Heart right ventricle (tissue), 16 donors: ENCODE data around the gene LRRC27. TPM values are rescaled to one million over a fixed set of nuclear protein-coding genes. Genes with fewer than 3 reads are reported as not detected.

ENCODE experiments used
- ATAC-seq, 8 donors: fragments of 200-7000 bp; cut with Tn5 transposase; one replicate each; pipeline ENCODE4 v1.9.1; 2020; ENCODE audit warnings: mild to moderate bottlenecking in 8 of 8, moderate library complexity in 8 of 8, moderate number of reproducible peaks in 1 of 8
- DNase-seq, 2 donors: peaks; one replicate each; pipeline ENCODE4 v3.0.0-alpha.2; 2020
- H3K27ac ChIP-seq, 10 donors: fragments of 200-600 bp; sonication (generic) in 2 of 10; one replicate each; pipeline versions ENCODE4 v1.5.0 to v1.8.0; 2020 to 2022; ENCODE audit warnings: mild to moderate bottlenecking in 3 of 10
- H3K27me3 ChIP-seq, 7 donors: fragments of 200-600 bp; one replicate each; pipeline ENCODE4 v1.8.0; 2021 to 2022; ENCODE audit warnings: mild to moderate bottlenecking in 2 of 7
- H3K36me3 ChIP-seq, 9 donors: fragments of 200-600 bp; sonication (generic) in 1 of 9; one replicate each; pipeline versions ENCODE4 v1.5.0 to v1.8.0; 2020 to 2022; ENCODE audit warnings: mild to moderate bottlenecking in 2 of 9
- H3K4me1 ChIP-seq, 9 donors: fragments of 200-600 bp; sonication (generic) in 1 of 9; one replicate each; pipeline versions ENCODE4 v1.5.0 to v1.8.0; 2020 to 2022; ENCODE audit warnings: mild to moderate bottlenecking in 4 of 9
- H3K4me3 ChIP-seq, 10 donors: fragments of 200-600 bp; sonication (generic) in 2 of 10; one replicate each; pipeline versions ENCODE4 v1.5.0 to v1.8.0; 2020 to 2022; ENCODE audit warnings: mild to moderate bottlenecking in 7 of 10, moderate library complexity in 2 of 10
- H3K9me3 ChIP-seq, 11 donors: fragments of 200-600 bp in 10 of 11; sonication (generic) in 2 of 11; one replicate each; pipeline versions ENCODE4 v1.5.0 to v1.8.0; 2013 to 2022; ENCODE audit warnings: mild to moderate bottlenecking in 2 of 11, control low read depth in 1 of 11, moderate library complexity in 1 of 11
- CTCF ChIP-seq, 9 donors: fragments of 200-600 bp; sonication (generic) in 2 of 9; IDR thresholded peaks; one replicate each; pipeline versions ENCODE4 v1.5.0 to v1.8.0; 2021 to 2022; ENCODE audit warnings: antibody characterized with exemption in 9 of 9, mild to moderate bottlenecking in 5 of 9, moderate library complexity in 1 of 9
- WGBS, 2 donors: extraction: QIAGEN DNeasy Blood & Tissue Kit; methylation state at CpG; one replicate each; pipeline ENCODE4 v1.1.7; 2013; ENCODE audit warnings: inconsistent platforms in 1 of 2; 5-methylcytosine and 5-hydroxymethylcytosine counted together
- intact Hi-C, 10 donors: fragments of 100-400 bp; cut with DNase I; formaldehyde crosslinking; loops; one replicate each; pipeline versions ENCODE4 v1.11.1 to v1.14.2; 2022
- polyA plus RNA-seq, 2 donors: library from polyadenylated mRNA; stranded (reverse); fragments of 200-250 nt; gene quantifications; one replicate each; pipeline ENCODE4 v1.2.3, GENCODE V29; 2013
- total RNA-seq, 10 donors: library from RNA; stranded (reverse); fragmentation: NEBNext Ultra II Directional in 3 of 10; extraction: Animal tissue kit (Norgen Biotek cat#: 25700) in 3 of 10; gene quantifications; one replicate each; pipeline versions ENCODE4 v1.2.1 to v1.2.4, GENCODE V29; 2021 to 2023
- donor health status: Arrhythmogenic right ventricular cardiomyopathy.
- donor health status: ischemic (EF 13 %, LVEDD 7.1; RV severe dilation, severe dysfunction).
- donor health status: healthy with polysubstance abuse.
- donor health status: DM: no; HTN: yes; CAD: no.
- donor health status: DM: no; HTN: no; CAD: no.
- donor health status: ischemic (EF 25% LVEDD 6.9; RV normal size, moderate dysfunction).
- donor health status: ischemic (EF 25% LVEDD 5.7; RV mildly dilated, moderate dysfunction).
- donor health status: healthy.
- donor health status: DM: yes; HTN: yes; CAD: no.
- donor health status: Ischemic cardiomyopathy.
- donor health status: ischemic (EF 35%, LVEDD 5.7; RV mildly dilated, moderate dysfunction).
- donor health status: nonischemic (EF 11% LVEDD 7.7; RV severe dilation, severe dysfunction).
- donor health status: DM: yes; HTN: yes; CAD: no.
- donor health status: PGD.
- donor health status: ischemic (EF 29% LVEDD 5.4; RV normal size, mild dysfunction).
- donor health status: nonischemic (EF 23%, LVEDD 6.1; RV moderate dilation, normal function).

Gene LRRC27
- total and polyA plus RNA-seq, 12 donors, result 3.0 to 8.1 (median 4.7) TPM

GRCh38 chr10:132408367-132408781 is 76.4 kb downstream of the LRRC27 start:
- H3K36me3 ChIP-seq, result peaks cover 0 to 26% (median 11%) of the 10 kb centered on the region in 9 donors
- intact Hi-C loops, result no loop called here
- WGBS, 2 donors, result 56 to 64% methylated on average over 20 of the region's 20 CpGs

GRCh38 chr10:132408823-132409666 is 77.1 kb downstream of the LRRC27 start:
- intact Hi-C loops, result no loop called here
- peaks cover 0 to 26% (median 11%) of the 10 kb centered on the region in 9 donors for H3K36me3 ChIP-seq
- peak in 1 of 2 donors; percentile 35 for DNase-seq
- peaks cover 8 to 60% (median 50%) of the 10 kb centered on the region in 9 donors for H3K4me1 ChIP-seq
- no peaks in the 10 kb centered on the region for H3K27me3 ChIP-seq
- peak in 5 of 8 donors; percentile 14 to 48 (median 28) for ATAC-seq
- WGBS, 2 donors, result 82 to 83% methylated on average over 27 of the region's 27 CpGs
- H3K4me3 ChIP-seq, result peak overlapping the region in 1 of 10 donors; percentile 21
- no peak for TF ChIP-seq CTCF (IDR thresholded peaks at IDR 0.05)
- H3K27ac ChIP-seq, result peak overlapping the region in 9 of 10 donors; percentile 52 to 85 (median 79)
- H3K9me3 ChIP-seq, result no peaks in the 10 kb centered on the region

More at GRCh38 chr10:132408367-132408781, 76.4 kb downstream of the LRRC27 start:
- Histone ChIP-seq H3K4me1 (peaks cover 8 to 55% (median 43%) of the 10 kb centered on the region in 9 donors), H3K9me3 (no peaks in the 10 kb centered on the region), H3K4me3 (peak overlapping the region in 5 of 10 donors; percentile 2 to 26 (median 12)), H3K27me3 (no peaks in the 10 kb centered on the region), H3K27ac (peak overlapping the region in 9 of 10 donors; percentile 52 to 85 (median 79))
- ATAC-seq (peak; percentile 4 to 40 (median 36)), DNase-seq (peak in 1 of 2 donors; percentile 29)
- no peak for TF ChIP-seq CTCF (IDR thresholded peaks at IDR 0.05)

- 91 to 93% methylated on average over 4 of the region's 4 CpGs for WGBS, 2 donors
- Histone ChIP-seq H3K27ac (peak overlapping the region in 2 of 10 donors; percentile 84 to 85), H3K4me3 (no peak overlapping the region), H3K27me3 (no peaks in the 10 kb centered on the region), H3K4me1 (peaks cover 10 to 62% (median 50%) of the 10 kb centered on the region in 9 donors), H3K36me3 (peaks cover 0 to 25% (median 11%) of the 10 kb centered on the region in 9 donors), H3K9me3 (no peaks in the 10 kb centered on the region)
- DNase-seq, result peak in 1 of 2 donors; percentile 2
- intact Hi-C loops, result no loop called here
- ATAC-seq, result no peak
- no peak for TF ChIP-seq CTCF (IDR thresholded peaks at IDR 0.05)
These were observed 77.7 kb downstream of the LRRC27 start for GRCh38 chr10:132409667-132410028.

GRCh38 chr10:132410056-132410778 is 78.2 kb downstream of the LRRC27 start:
- Histone ChIP-seq H3K4me3 (no peak overlapping the region), H3K27me3 (no peaks in the 10 kb centered on the region), H3K27ac (no peak overlapping the region), H3K36me3 (peaks cover 0 to 19% (median 7%) of the 10 kb centered on the region in 9 donors), H3K9me3 (no peaks in the 10 kb centered on the region), H3K4me1 (peaks cover 10 to 63% (median 50%) of the 10 kb centered on the region in 9 donors)
- no peak for TF ChIP-seq CTCF (IDR thresholded peaks at IDR 0.05)
- ATAC-seq, result no peak
- DNase-seq, result peak in 1 of 2 donors; percentile 10
- intact Hi-C loops, result no loop called here
- 94 to 95% methylated on average over 28 of the region's 28 CpGs for WGBS, 2 donors
